Epithelial cell of proximal tubule (primary cell): ENCODE results near the gene CD164. TPM values are rescaled to one million over a fixed set of nuclear protein-coding genes. Genes with fewer than 3 reads are reported as not detected.

Experiments used
- DNase-seq: peaks from one replicate; pipeline ENCODE4 v3.0.0-alpha.2; 2011; ENCODE audit warnings: low read depth
- H3K4me3 ChIP-seq: 2 replicates; pipeline ENCODE4 v1.5.1; 2011; ENCODE audit warnings: low read depth, mild to moderate bottlenecking, low read length
- CTCF ChIP-seq: conservative IDR thresholded peaks from 2 replicates; pipeline ENCODE4 v1.5.1; 2012; ENCODE audit warnings: low read depth, mild to moderate bottlenecking, low read length
- total RNA-seq: library from RNA; depleted of rRNA; stranded (reverse); fragments of >200 nt; gene quantifications from 2 replicates; pipeline ENCODE4 v1.2.3, GENCODE V29; 2015

The CD164 gene
- total RNA-seq, 1 donor from 2014 or later: 110 TPM

- no peak overlapping the region for H3K4me3 ChIP-seq
- no peak for DNase-seq
- TF ChIP-seq CTCF: no peak
These were observed 11.1 kb upstream of the CD164 start for GRCh38 chr6:109393157-109393885.

- no peak for DNase-seq
- no peak overlapping the region for H3K4me3 ChIP-seq
- TF ChIP-seq CTCF: no peak
These were observed 7.5 kb upstream of the CD164 start for GRCh38 chr6:109389650-109390274.

GRCh38 chr6:109388265-109388664 lies 6.0 kb upstream of the CD164 start:
- DNase-seq: no peak
- no peak overlapping the region for H3K4me3 ChIP-seq
- no peak for TF ChIP-seq CTCF

GRCh38 chr6:109383438-109383940 lies 1.2 kb upstream of the CD164 start:
- TF ChIP-seq CTCF: no peak
- peak overlapping the region; percentile 74 for H3K4me3 ChIP-seq
- no peak for DNase-seq

- DNase-seq: peak; percentile 83
- TF ChIP-seq CTCF: peak; percentile 64
- H3K4me3 ChIP-seq: peak overlapping the region; percentile 74
These were observed 540 bp upstream of the CD164 start for GRCh38 chr6:109382576-109383437.

- peak overlapping the region; percentile 74 for H3K4me3 ChIP-seq
- TF ChIP-seq CTCF: no peak
- DNase-seq: no peak
These were observed 1.1 kb downstream of the CD164 start for GRCh38 chr6:109381061-109381746.
